HepG2 (cell line): ENCODE results near the gene NLRP14. TPM values are rescaled to one million over a fixed set of nuclear protein-coding genes. Genes with fewer than 3 reads are reported as not detected.

Experiments
- BRD4 ChIP-seq: sonication (generic); formaldehyde crosslinking; IDR thresholded peaks from 2 replicates; pipeline ENCODE4 v1.4.0; 2020; ENCODE audit warnings: missing genetic modification reagents
- ETV5 ChIP-seq: IDR thresholded peaks from 2 replicates; pipeline ENCODE4 v1.6.1; 2018; ENCODE audit warnings: missing biosample characterization, missing genetic modification reagents, inconsistent platforms, borderline replicate concordance
- FOXA3 ChIP-seq: IDR thresholded peaks from 2 replicates; pipeline ENCODE4 v1.6.1; 2016; ENCODE audit warnings: missing genetic modification reagents, missing compliant biosample characterization
- FOXJ3 ChIP-seq: sonication (generic); formaldehyde crosslinking; IDR thresholded peaks from 2 replicates; pipeline ENCODE4 v1.4.0; 2020; ENCODE audit warnings: missing genetic modification reagents, mild to moderate bottlenecking, borderline replicate concordance
- HNRNPK ChIP-seq: fragments of 200-400 bp; formaldehyde crosslinking; IDR thresholded peaks from 2 replicates; pipeline ENCODE4 v1.6.1; 2018; ENCODE audit warnings: low read length, low read depth, moderate library complexity, mild to moderate bottlenecking; ENCODE audit not compliant: poor library complexity, severe bottlenecking
- KDM3A ChIP-seq: IDR thresholded peaks from 2 replicates; pipeline ENCODE4 v1.6.1; 2018; ENCODE audit warnings: low read depth, missing compliant biosample characterization
- NR2F2 ChIP-seq: IDR thresholded peaks from 2 replicates; pipeline ENCODE4 v1.6.1; 2012; ENCODE audit warnings: low read depth, inconsistent platforms, borderline replicate concordance
- RFX1 ChIP-seq: fragments of 450-650 bp; IDR thresholded peaks from 2 replicates; pipeline ENCODE4 v1.6.1; 2017
- STAT5B ChIP-seq: sonication (generic); formaldehyde crosslinking; IDR thresholded peaks from 2 replicates; pipeline ENCODE4 v1.4.0; 2020; ENCODE audit warnings: missing genetic modification reagents
- TEAD3 ChIP-seq: optimal IDR thresholded peaks from 2 replicates; pipeline ENCODE3; 2016; ENCODE audit warnings: borderline replicate concordance
- WIZ ChIP-seq: sonication (generic); formaldehyde crosslinking; IDR thresholded peaks from 2 replicates; pipeline ENCODE4 v1.5.1; 2020; ENCODE audit warnings: mild to moderate bottlenecking, missing genetic modification reagents
- YEATS4 ChIP-seq: sonication (generic); formaldehyde crosslinking; IDR thresholded peaks from 2 replicates; pipeline ENCODE4 v1.4.0; 2020; ENCODE audit warnings: missing genetic modification reagents, borderline replicate concordance
- ZNF350 ChIP-seq: sonication (generic); formaldehyde crosslinking; IDR thresholded peaks from 2 replicates; pipeline ENCODE4 v1.4.0; 2020; ENCODE audit warnings: mild to moderate bottlenecking, low read depth, missing genetic modification reagents, borderline replicate concordance
- ZSCAN20 ChIP-seq: sonication (generic); formaldehyde crosslinking; IDR thresholded peaks from 2 replicates; pipeline ENCODE4 v1.4.0; 2020; ENCODE audit warnings: missing genetic modification reagents, mild to moderate bottlenecking, borderline replicate concordance
- ZSCAN9 ChIP-seq: IDR thresholded peaks from 2 replicates; pipeline ENCODE4 v1.6.1; 2016; ENCODE audit warnings: borderline replicate concordance
- polyA plus RNA-seq, 8 experiments: library from polyadenylated mRNA; depleted of rRNA in 3 of 8; stranded (reverse) in 7 of 8; unstranded in 1 of 8; fragments of >200 nt; fragmentation: Illumina TruSeq in 4 of 8; extraction: Trizol in 4 of 8; gene quantifications; 2 replicates each; pipeline versions ENCODE4 v1.2.1 to v1.2.3, GENCODE V29; 2011 to 2016; ENCODE audit warnings: low read depth in 4 of 8, missing spikeins in 1 of 8, mixed read lengths in 1 of 8; ENCODE audit not compliant: insufficient read depth in 1 of 8
- total RNA-seq, 5 experiments: library from RNA; depleted of rRNA; stranded (reverse); fragments of >200 nt; fragmentation: Illumina TruSeq; extraction: Trizol; gene quantifications; 2 replicates each; pipeline ENCODE4 v1.2.3, GENCODE V29; 2016; ENCODE audit warnings: low read depth in 1 of 5
- TF ChIP-seq, protein P1 (sequence below): sonication (generic); formaldehyde crosslinking; IDR thresholded peaks from 2 replicates; pipeline ENCODE4 v1.4.0; 2020; ENCODE audit warnings: missing genetic modification reagents
- TF ChIP-seq, protein P2 (sequence below): sonication (generic); formaldehyde crosslinking; IDR thresholded peaks from 2 replicates; pipeline ENCODE4 v1.4.0; 2020; ENCODE audit warnings: mild to moderate bottlenecking, missing genetic modification reagents, borderline replicate concordance
- TF ChIP-seq, protein P3 (sequence below): sonication (generic); formaldehyde crosslinking; conservative IDR thresholded peaks from 2 replicates; pipeline ENCODE4 v1.4.0; 2020; ENCODE audit warnings: missing genetic modification reagents
- TF ChIP-seq, protein P4 (sequence below): sonication (generic); formaldehyde crosslinking; IDR thresholded peaks from 2 replicates; pipeline ENCODE4 v1.8.1; 2023; ENCODE audit warnings: mild to moderate bottlenecking, missing genetic modification reagents
- TF ChIP-seq, protein P5 (sequence below): sonication (generic); formaldehyde crosslinking; IDR thresholded peaks from 2 replicates; pipeline ENCODE4 v1.4.0; 2020; ENCODE audit warnings: missing genetic modification reagents, borderline replicate concordance

NLRP14 gene
- total and polyA plus RNA-seq, 2 of the 13 experiments (the other 11 are each of a cell fraction or from before 2014, with no cell fraction given), result not detected

DNA sequence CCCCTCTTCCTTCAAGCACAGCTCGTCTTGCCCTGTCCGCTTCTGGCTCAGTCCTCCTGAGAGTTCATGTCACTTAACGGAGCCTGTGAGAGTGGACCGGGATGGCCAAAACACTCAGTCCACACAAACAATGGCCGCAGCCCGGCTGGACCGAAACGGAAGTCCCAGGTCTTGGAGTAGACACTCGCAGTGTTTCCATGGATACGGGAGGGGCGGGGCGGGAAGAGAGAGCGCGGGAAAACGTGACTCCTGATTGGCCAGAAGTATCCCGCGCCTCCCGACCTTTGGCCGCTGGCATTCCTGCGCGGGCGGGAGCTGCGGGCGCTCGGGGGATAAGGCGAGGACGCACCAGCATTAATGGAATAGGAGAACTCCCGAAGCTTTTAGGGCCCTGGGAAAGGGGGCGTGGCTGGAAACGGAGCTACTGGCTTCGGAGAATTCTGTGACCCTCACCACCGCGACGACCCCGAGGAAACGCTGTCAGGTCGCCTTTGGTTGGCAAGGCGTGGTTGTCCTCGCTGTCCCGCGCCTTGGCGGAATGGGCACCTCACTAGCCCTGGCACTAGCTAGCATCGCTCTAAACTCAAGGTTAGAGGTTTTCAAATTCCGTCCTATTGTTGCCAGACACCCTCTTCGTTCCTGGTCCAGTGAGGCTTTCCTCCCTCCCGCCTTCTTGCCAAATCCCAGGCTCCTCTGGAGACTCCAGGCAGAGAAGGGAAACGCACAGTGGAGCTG is at the start of gene NLRP14, which contains the start of gene ZNF214 (continued):
- TF ChIP-seq, protein P1, sequence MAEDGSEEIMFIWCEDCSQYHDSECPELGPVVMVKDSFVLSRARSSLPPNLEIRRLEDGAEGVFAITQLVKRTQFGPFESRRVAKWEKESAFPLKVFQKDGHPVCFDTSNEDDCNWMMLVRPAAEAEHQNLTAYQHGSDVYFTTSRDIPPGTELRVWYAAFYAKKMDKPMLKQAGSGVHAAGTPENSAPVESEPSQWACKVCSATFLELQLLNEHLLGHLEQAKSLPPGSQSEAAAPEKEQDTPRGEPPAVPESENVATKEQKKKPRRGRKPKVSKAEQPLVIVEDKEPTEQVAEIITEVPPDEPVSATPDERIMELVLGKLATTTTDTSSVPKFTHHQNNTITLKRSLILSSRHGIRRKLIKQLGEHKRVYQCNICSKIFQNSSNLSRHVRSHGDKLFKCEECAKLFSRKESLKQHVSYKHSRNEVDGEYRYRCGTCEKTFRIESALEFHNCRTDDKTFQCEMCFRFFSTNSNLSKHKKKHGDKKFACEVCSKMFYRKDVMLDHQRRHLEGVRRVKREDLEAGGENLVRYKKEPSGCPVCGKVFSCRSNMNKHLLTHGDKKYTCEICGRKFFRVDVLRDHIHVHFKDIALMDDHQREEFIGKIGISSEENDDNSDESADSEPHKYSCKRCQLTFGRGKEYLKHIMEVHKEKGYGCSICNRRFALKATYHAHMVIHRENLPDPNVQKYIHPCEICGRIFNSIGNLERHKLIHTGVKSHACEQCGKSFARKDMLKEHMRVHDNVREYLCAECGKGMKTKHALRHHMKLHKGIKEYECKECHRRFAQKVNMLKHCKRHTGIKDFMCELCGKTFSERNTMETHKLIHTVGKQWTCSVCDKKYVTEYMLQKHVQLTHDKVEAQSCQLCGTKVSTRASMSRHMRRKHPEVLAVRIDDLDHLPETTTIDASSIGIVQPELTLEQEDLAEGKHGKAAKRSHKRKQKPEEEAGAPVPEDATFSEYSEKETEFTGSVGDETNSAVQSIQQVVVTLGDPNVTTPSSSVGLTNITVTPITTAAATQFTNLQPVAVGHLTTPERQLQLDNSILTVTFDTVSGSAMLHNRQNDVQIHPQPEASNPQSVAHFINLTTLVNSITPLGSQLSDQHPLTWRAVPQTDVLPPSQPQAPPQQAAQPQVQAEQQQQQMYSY (CRISPR knock-in tag), result peak; percentile 64
- TF ChIP-seq WIZ (0 out of 2 replicates have a peak, but pooled peaks have one; percentile 31), HNRNPK (no peak), NR2F2 (peak; percentile 39; the same call in 1 of the 2 replicates), KDM3A (CRISPR knock-in tag) (no peak), TEAD3 (CRISPR knock-in tag) (peak; percentile 88), ZNF350 (CRISPR knock-in tag) (peak; percentile 54; the same call in 1 of the 2 replicates), RFX1 (peak; percentile 73), FOXJ3 (no peak; the same call in 1 of the 2 replicates), STAT5B (no peak), BRD4 (CRISPR knock-in tag) (no peak), FOXA3 (CRISPR knock-in tag) (0 out of 2 replicates have a peak, but pooled peaks have one; percentile 23), YEATS4 (CRISPR knock-in tag) (0 out of 2 replicates have a peak, but pooled peaks have one; percentile 0), ZSCAN9 (CRISPR knock-in tag) (0 out of 2 replicates have a peak, but pooled peaks have one; percentile 16), ZSCAN20 (CRISPR knock-in tag) (peak; percentile 59; the same call in 1 of the 2 replicates), ETV5 (CRISPR knock-in tag) (peak; percentile 41; the same call in 1 of the 2 replicates)
- TF ChIP-seq, protein P2, sequence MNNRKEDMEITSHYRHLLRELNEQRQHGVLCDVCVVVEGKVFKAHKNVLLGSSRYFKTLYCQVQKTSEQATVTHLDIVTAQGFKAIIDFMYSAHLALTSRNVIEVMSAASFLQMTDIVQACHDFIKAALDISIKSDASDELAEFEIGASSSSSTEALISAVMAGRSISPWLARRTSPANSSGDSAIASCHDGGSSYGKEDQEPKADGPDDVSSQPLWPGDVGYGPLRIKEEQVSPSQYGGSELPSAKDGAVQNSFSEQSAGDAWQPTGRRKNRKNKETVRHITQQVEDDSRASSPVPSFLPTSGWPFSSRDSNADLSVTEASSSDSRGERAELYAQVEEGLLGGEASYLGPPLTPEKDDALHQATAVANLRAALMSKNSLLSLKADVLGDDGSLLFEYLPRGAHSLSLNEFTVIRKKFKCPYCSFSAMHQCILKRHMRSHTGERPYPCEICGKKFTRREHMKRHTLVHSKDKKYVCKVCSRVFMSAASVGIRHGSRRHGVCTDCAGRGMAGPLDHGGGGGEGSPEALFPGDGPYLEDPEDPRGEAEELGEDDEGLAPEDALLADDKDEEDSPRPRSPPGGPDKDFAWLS (CRISPR knock-in tag), result no peak
- TF ChIP-seq, protein P3, sequence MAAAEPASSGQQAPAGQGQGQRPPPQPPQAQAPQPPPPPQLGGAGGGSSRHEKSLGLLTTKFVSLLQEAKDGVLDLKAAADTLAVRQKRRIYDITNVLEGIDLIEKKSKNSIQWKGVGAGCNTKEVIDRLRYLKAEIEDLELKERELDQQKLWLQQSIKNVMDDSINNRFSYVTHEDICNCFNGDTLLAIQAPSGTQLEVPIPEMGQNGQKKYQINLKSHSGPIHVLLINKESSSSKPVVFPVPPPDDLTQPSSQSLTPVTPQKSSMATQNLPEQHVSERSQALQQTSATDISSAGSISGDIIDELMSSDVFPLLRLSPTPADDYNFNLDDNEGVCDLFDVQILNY (CRISPR knock-in tag), result peak; percentile 94
- TF ChIP-seq, protein P4, sequence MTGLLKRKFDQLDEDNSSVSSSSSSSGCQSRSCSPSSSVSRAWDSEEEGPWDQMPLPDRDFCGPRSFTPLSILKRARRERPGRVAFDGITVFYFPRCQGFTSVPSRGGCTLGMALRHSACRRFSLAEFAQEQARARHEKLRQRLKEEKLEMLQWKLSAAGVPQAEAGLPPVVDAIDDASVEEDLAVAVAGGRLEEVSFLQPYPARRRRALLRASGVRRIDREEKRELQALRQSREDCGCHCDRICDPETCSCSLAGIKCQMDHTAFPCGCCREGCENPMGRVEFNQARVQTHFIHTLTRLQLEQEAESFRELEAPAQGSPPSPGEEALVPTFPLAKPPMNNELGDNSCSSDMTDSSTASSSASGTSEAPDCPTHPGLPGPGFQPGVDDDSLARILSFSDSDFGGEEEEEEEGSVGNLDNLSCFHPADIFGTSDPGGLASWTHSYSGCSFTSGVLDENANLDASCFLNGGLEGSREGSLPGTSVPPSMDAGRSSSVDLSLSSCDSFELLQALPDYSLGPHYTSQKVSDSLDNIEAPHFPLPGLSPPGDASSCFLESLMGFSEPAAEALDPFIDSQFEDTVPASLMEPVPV (CRISPR knock-in tag), result peak; percentile 52; the same call in 1 of the 2 replicates
- TF ChIP-seq, protein P5, sequence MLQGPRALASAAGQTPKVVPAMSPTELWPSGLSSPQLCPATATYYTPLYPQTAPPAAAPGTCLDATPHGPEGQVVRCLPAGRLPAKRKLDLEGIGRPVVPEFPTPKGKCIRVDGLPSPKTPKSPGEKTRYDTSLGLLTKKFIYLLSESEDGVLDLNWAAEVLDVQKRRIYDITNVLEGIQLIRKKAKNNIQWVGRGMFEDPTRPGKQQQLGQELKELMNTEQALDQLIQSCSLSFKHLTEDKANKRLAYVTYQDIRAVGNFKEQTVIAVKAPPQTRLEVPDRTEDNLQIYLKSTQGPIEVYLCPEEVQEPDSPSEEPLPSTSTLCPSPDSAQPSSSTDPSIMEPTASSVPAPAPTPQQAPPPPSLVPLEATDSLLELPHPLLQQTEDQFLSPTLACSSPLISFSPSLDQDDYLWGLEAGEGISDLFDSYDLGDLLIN (CRISPR knock-in tag), result peak; percentile 51; the same call in 1 of the 2 replicates
